ENCODE data around the gene PXK.
"Not testable (repeated sequence)": the region's sequence is repeated elsewhere in the genome, so short reads cannot be mapped to it uniquely, and the experiment has no call there.

Gene PXK

DNA sequence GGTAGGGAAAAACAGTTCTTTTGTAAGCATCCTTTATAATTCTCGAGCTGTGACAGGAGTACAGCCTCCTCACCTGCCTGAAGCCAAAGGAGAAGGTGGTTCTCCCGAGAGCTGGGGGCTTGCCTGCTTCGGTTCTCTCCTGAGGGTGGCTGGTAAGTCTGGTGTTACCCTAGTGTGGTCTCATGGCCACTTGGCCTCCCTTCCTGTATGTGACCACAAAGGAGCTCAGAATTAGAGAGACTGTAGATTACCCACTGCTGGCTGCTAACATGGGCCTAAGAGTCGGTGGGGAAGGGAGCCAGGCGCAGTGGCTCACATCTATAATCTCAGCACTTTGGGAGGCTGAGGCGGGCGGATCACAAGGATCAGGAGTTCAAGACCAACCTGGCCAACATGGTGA lies 88.3 kb downstream of the PXK start:
- DNase-seq = no peak

DNA sequence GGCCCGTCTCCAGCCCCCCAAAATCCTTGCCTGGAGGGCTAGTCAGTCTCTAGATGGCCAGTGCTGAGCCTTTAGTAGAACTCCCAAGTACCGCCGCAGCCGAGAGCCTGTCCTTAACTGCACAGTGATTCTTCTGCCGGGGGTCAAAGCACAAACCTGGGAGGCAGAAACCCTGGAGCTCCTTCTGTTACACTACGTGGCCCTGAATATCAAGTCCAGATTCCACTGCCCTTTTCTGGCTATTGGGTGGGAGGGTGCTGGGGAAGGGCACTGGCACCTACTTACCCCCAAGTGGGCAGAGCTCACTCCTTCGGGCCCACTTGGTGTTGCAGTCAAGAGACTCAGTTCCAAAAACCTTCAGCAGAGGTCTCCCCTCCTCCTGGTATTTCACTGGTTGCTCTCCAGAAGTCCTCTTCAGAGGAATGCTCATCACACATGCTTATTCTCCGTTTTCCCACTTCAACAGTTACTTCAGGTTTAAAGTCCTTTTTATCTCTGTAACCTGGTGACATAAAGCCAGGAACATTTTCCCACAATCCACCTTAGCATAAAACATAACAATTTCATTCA lies 90.1 kb downstream of the PXK start:
- DNase-seq = no peak

DNA sequence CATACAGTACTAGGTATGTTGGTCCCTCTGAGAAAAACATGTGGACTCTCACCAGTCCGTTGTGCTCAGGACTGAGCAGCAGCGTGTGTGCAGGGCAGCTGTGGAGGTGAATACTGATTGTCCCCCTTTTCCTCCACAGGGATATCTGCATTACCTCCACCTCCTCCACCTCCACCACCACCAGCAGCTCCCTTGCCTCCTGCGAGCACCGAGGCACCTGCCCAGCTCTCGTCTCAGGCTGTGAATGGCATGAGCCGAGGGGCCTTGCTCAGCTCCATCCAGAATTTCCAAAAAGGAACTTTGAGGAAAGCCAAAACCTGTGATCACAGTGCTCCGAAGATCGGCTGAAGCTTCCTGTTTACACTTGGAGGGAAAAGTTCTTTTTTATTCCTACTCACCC lies 91.9 kb downstream of the PXK start:
- DNase-seq = no peak

DNA sequence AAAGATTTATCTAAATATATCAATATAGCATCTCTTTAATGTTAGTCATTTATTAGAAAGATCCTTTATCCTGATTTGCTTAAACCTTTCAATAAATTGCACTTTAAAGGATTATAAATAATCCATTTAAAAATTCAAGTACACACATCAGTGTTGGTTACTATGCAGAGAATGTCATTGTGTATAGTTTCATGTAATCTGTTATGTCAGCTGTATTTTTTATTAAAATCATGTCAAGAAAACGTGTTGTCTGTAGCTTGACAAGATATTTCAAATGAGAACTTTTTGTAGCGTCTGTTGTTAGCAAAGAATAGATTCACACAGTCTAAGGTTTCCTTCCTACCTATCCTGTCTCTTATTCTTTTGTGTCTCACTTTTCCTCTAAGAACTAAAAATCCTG lies 93.1 kb downstream of the PXK start:
- DNase-seq = no peak

DNA sequence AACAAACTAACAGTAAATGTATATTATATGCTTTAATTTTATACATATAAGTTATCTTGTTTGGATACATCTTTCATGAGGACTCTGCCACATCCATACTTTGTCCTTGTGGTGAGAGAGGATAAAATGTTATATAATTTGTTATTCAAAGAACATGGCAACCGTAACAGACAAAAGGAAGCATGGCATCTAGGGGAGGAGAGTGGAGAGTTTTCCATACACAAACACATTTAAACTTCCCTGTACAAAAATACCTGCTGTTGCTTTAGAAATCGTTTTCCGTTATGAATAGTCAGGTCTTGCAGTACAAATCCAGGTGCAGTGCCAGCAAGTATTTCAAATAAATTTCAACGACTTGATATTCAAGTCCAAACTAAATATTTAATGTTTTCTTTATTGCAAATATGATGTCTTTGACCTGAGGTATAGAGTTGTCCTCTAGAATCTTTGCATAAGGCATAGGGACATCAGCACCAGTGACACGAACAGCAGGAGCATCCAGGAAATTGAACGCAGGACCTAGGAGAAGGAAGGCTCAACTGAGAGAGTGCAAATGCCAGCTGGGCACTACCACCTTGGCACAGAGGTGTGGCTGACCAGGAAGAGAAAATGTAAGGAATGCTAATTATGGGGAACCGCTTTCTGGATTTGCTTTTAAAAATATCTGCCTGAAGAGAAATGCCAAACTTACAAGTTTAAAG lies 95.1 kb downstream of the PXK start:
- no peak for DNase-seq

DNA sequence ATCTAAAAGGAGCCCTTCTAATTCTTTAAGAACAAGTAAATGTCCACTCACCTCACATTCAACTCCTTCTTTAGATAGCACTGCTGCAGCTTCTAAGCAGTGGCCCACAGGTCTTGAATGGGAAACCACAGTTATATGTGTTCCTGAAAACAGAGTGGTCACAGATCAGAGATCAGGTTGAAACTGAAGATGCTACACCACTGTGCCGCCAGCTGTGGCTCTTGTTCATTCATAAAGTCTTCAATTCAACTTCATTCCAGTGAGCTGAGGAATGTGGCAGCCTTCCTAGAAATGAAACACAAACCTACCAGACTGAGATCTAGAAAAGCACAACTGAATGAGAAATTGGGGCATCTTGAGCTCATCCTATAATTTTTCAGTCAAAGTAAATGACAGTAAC lies 97.0 kb downstream of the PXK start:
- DNase-seq = no peak

DNA sequence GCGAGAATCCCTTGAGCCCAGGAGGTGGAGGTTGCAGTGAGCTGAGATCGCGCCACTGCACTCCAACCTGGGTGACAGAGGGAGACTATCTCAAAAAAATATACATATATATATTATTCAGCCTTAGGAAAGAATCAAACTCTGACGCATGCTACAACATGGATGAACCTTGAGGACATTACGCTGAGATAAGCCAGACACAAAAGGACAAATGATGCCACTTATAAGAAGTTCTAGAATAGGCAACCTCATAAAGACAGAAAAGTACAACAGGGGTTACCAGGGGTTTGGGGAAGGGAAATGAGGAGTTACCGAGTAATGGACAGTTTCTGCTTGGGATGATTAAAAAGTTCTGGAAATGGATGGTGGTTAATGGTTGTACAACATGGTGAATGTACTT lies 100.2 kb downstream of the PXK start:
- DNase-seq = no peak

DNA sequence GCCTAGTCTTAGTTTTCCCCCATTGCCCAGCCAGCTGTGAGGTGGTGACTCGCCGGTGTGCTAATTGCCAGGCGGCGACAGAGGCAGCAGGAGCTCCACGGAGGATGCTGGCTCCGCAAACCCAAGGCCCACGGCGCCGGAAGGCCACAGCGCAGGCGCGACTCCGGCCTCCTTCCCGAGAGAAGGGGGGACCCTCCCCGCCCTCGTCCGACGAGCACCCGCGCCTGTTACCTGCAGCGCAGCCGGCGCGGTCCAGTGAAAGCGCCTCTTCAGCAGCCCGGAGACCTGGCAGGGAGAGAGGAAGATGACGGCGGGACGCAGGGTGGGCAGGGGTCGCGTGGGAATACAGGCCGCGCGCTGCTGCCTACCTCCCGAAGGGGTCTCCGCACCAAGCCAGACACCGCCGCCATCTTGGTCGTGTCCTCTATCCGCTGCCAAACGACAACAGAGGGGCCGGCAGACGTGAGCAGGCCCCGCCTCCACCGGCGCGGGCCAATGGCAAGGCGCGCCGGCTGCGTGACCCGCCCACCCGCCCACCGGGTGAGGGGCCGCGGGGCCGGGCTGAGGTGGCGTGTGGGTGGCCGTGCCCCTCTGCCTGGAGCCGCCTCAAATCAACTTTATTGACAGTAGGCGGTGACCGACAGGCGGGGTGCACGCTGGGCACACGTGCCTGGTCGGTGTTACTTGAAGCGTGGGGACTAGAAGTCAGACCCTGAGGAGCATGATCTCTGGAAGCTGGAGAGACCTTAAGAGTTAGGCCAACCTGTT lies 100.9 kb downstream of the PXK start, which contains the start of gene PDHB:
PDHB (minus strand) TSS at position 433 of the 768 bp plus-strand sequence; CDS start at position 410, 23 bp downstream.
- peak; percentile 96 for DNase-seq

DNA sequence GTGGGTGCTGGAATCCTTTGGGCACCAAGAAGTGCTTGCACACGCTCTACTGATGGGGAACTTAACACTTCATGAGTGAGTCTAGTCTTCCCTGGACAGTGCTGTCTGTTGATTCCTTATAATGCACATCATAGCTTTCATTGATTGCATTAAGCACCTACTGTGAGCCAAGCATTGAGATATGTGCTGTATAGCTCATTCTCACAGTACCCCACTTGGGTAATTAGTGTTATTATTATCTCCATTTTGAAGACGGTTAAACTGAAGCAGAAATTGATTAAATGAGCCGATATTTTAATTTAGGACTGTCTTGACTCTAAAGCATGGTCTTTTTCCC lies 101.4 kb downstream of the PXK start:
- DNase-seq = no peak

DNA sequence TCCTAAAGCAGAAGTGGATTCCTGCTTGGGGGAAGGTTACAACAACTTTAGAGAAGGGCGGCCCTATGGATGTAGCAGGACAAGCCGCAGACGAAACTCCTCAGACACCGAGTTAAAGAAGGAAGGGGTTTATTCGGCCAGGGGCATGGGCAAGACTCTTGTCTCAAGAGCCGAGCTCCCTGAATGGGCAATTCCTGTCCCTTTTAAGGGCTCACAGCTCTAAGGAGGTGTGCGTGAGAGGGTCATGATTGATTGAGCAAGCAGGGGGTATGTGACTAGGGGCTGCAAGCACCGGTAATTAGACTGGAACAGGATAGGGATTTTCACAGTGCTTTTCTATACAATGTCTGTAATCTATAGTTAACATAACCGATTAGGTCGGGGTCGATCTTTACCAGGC lies 101.8 kb downstream of the PXK start:
- DNase-seq = no peak

DNA sequence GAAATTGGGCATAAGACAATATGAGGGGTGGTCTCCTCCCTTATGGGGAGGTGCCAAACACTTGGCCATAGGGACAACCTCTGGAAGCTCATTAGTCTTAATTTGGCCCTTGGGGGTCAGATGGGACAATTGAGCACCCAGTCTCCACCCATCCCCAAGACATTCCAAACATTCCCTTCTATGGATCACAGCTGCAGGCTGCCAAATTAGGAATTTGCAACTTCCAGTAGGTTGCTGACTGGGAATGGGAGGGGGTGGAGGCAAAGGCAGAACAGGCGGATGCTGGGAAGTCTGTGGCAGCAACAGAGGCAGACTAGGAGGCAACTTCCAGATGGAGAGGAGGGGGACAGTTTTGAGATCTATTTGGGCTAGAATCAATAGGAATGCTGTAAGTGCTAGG lies 102.3 kb downstream of the PXK start:
- DNase-seq = no peak

DNA sequence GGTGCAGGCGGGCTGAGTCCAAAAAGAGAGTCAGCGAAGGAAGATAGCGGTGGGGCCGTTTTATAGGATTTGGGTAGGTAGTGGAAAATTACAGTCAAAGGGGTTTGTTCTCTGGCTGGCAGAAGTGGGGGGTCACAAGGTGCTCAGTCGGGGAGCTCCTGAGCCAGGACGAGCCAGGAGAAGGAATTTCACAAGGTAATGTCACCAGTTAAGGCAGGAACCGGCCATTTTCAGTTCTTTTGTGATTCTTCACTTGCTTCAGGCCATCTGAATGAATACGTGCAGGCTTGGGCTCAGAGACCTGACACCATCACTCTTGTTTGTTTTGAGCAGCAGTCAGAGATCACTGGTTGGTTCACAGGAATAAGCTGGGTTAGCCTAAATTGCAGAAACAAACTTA lies 104.6 kb downstream of the PXK start:
- not testable (repeated sequence) for DNase-seq

DNA sequence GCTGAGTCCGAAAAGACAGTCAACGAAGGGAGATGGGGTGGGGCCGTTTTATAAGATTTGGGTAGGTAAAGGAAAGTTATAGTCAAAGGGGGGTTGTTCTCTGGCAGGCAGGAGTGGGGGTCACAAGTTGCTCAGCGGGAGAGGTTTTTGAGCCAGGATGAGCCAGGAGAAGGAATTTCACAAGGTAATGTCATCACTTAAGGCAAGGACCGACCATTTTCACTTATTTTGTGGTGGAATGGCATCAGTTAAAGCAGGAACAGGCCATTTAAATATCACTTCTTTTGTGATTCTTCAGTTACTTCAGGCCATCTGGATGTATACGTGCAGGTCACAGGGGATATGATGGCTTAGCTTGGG lies 108.3 kb downstream of the PXK start:
- DNase-seq = not testable (repeated sequence)

DNA sequence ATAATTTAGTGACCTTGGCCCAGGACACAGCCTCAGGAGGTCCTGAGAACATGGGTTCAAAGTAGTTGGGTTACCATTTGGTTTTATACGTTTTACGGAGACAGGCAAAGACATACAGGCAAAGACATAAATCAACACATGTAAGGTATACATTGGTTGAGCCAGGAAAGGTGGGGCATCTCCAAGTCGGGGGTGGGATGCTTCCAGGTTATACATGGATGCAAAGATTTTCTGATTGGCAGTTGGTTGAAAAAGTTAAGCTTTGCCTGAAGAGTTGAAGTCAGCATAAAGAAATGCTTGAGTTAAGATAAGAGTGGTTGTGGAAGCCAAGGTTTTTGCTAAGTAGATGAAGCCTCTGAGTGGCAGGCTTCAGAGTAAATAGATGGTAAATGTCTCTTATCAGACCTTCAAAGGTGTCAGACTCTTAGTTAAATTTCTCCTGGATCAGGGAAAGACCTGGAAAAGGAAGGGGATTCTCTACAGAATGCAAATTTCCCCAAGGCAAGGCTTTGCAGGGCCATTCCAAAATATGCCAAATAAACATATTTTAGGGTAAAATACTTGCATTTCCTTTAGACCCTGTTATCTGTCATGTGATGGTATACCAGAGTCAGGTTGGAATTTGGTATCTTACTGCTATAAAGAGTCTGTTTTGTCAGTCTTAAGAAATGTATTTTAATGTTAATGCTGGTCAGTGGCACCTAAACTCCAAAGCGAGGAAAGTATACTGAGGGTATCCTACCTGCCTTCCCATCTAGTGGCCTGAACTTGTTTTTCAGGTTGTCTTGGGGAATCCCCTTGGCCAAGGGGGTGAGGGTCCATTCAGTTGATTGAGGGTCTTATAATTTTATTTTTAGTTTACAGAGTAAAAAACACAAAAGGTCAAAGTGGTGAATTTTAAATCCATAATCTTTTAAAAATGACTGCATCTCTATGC lies 109.1 kb downstream of the PXK start:
- no peak for DNase-seq

DNA sequence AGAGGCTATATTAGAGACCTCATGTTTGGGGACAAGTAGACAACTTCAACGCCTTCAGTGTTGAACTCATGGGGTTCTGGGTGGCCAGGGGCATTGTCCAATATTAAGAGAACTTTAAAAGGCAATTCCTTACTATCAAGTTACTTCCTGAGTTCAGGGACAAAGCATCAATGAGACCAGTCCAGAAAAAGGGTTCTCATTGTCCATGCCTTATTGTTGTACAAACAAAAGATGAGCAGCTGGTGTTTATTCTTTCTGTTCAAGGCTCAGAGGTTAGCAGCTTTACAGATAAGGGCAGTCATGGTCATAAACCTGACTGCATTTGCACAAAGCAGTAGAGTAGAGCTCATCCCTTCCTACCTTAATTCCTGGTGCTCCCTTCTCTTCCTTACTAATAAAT lies 119.5 kb downstream of the PXK start:
- DNase-seq = no peak

DNA sequence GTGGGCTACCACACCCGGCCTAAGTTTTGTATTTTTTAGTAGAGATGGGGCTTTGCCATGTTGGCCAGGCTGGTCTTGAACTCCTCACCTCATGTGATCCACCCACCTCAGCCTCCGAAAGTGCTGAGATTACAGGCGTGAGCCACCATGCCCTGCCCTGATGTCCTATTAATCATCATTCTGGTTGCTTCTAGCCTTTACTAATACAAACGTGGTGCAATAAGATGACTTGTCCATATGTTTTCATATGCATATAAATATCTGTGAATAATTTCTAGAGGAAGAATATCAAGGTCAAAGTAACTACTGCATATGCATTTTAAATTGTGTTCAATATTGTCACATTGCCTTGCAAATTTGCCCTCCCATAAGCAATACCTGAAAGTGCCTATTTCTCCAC lies 126.5 kb downstream of the PXK start:
- no peak for DNase-seq

DNA sequence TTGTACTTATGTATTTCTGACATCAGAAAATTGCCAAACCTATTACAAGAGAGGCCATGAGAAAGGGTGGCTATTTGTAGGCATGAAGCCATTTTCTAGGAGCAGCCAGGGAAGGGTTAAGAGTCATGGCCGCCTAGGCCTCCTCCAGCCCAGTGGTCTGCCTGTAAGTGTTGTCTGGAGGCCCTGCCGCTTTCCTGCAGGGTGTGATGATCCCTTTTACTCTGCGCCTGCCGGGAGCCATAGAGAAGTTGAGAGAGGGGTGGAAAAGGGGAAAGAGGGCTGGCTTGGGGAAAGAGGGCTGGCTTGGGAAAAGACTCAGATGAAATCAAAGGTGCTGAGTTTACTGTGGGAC lies 130.1 kb downstream of the PXK start:
- no peak for DNase-seq

DNA sequence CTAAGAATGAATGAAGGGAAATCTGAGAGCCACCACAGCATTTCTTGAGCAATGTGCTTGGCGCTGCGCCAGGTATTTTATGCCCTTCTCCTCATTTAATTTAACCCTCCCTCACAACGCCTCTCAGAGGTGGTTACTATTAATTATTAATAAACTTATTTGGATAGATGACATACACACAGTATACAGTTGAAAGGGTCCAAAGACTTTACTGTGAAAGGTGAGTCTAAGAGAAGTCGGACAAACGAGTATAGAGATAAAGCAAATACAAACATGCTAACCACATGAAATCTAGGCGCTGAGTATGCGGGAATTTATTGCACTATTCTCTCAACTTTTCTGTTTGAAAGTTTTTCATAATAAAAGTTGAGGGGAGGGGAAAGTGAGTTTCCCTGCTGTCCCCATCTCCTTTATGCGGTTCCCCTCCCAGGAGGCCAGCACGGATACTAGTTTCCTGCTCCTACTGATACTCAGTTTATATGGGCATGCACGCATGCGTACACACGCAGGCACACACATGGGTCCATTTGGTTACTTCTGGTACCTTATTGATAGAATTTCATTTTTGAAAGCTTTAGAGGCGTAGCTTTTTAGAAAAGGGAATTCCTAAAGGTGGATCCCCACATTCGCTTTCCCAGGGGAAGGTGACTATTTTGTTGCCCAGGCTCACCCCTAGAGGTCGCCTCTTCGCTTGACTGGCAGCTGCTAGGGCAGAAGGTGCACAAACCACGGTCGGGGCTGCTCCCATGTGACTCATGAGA lies 130.7 kb downstream of the PXK start:
- DNase-seq = peak; percentile 59

DNA sequence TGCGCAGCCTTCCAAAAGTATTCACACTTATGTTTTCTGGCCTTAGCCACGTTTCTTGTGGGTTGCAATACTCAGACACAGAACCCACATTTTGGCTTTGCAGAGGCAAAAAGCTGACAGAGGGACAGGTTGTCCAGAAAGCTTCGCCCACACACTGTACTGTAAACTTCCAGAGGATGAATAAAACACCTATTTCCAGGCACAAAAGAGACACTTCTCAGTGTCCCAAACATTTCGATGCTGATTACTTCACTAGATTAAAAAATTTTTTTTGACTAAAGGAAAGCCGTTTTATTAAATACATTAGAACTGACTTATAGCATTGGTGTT lies 131.2 kb downstream of the PXK start:
- DNase-seq = no peak

DNA sequence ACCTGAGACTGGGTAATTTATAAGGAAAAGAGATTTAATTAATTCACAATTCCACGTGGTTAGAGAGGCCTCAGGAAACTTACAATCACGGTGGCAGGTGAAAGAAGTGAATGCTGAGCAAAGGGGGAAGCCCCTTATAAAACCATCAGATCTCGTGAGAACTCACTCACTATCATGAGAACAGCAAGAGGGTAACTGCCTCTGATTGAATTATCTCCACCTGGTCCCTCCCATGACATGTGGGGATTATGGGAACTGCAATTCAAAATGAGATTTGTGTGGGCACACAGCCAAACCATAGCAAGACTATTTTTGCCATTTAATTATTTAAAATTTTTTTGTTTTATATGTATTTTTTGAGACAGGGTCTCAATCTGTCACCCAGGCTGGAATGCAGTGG lies 132.2 kb downstream of the PXK start:
- DNase-seq = no peak

DNA sequence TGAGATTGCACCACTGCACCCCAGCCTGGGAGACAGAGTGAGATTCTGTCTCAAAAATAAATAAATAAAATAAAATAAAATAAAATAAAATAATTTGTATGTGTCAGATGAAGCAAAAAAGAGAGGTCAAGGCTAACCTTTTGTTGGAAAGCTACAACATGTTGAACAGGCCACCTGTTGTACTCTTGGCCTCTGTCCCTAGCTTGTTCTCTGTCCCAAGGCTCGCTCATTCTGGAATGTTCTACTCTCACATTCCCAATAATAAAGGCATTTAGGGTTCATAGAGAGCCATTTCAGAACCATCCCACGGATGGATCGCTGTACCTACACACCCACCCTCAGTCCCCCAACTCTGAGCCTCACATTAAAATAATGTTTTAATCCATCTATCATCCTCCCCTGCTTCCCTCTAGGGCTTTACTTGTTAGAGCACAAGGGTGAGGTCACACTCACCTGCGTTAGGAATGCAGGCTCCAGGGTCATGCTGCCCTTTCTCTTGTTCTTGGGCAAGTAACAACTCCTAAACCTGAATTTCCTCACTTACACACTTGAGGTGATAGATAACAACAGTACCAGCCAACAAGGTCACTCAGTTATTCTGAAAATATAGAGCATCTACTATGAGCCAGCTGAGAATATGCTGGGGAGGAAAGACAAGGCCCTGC lies 134.3 kb downstream of the PXK start:
- no peak for DNase-seq

DNA sequence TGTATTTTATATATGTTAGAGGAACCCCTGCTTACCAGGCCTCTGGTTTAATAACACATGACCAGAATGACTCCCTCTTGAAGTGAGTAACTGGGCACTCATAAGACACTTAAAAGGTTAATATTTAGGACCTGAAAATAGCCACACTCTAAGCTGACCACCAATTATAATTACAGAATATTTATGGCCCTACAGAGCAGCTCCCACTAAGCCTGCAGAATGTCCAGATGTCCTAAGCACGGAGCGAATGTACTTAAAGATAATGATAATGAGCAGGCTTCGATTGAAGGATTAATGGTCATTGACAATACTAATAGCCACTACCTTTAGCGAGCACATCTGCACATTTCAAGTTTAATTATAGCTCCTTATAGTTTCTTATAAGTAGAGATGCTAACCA lies 136.4 kb downstream of the PXK start:
- DNase-seq = no peak

All from right hindlimb (tissue), 1 donor.